Hepatocyte (in vitro differentiated cells): ENCODE results near the gene GDPD5. TPM values are rescaled to one million over a fixed set of nuclear protein-coding genes. Genes with fewer than 3 reads are reported as not detected.

Experiments
- DNase-seq: peaks from one replicate; pipeline ENCODE4 v3.0.0-alpha.2; 2016; ENCODE audit warnings: low spot score
- H2AFZ ChIP-seq: fragments of 200-600 bp; sonication (generic); 2 replicates; pipeline ENCODE4 v1.6.0; 2016; ENCODE audit warnings: antibody characterized with exemption, mild to moderate bottlenecking
- H3K27ac ChIP-seq: fragments of 200-600 bp; sonication (generic); 2 replicates; pipeline ENCODE4 v1.5.1; 2016; ENCODE audit warnings: mild to moderate bottlenecking
- H3K27me3 ChIP-seq: fragments of 200-600 bp; sonication (generic); 2 replicates; pipeline ENCODE4 v1.6.1; 2016
- H3K36me3 ChIP-seq: fragments of 200-600 bp; sonication (generic); replicated peaks from 2 replicates; pipeline ENCODE4 v1.5.1; 2016; ENCODE audit warnings: low read depth; ENCODE audit not compliant: insufficient read depth
- H3K4me1 ChIP-seq: fragments of 200-600 bp; sonication (generic); 2 replicates; pipeline ENCODE4 v1.5.1; 2016; ENCODE audit warnings: mild to moderate bottlenecking, moderate library complexity; ENCODE audit not compliant: insufficient read depth
- H3K4me2 ChIP-seq: fragments of 200-600 bp; sonication (generic); 2 replicates; pipeline ENCODE4 v1.6.0; 2016
- H3K4me3 ChIP-seq: fragments of 200-600 bp; sonication (generic); 2 replicates; pipeline ENCODE4 v1.5.1; 2016; ENCODE audit warnings: mild to moderate bottlenecking
- H3K79me2 ChIP-seq: fragments of 200-600 bp; sonication (generic); 2 replicates; pipeline ENCODE4 v1.6.0; 2017; ENCODE audit warnings: mild to moderate bottlenecking
- H3K9me2 ChIP-seq: fragments of 200-600 bp; sonication (generic); replicated peaks from 2 replicates; pipeline ENCODE4 v1.6.0; 2017; ENCODE audit warnings: mild to moderate bottlenecking; ENCODE audit not compliant: insufficient read depth
- H3K9me3 ChIP-seq: fragments of 200-600 bp; sonication (generic); 2 replicates; pipeline ENCODE4 v1.5.1; 2016; ENCODE audit warnings: low read depth, mild to moderate bottlenecking
- H4K20me1 ChIP-seq: fragments of 200-600 bp; sonication (generic); 2 replicates; pipeline ENCODE4 v1.6.0; 2016; ENCODE audit warnings: mild to moderate bottlenecking; ENCODE audit not compliant: insufficient read depth, poor library complexity, severe bottlenecking
- CTCF ChIP-seq: fragments of 200-600 bp; sonication (generic); IDR thresholded peaks from 2 replicates; pipeline ENCODE4 v1.5.1; 2016; ENCODE audit warnings: antibody characterized with exemption, mild to moderate bottlenecking; ENCODE audit not compliant: poor library complexity
- EZH2 ChIP-seq: fragments of 200-600 bp; sonication (generic); IDR thresholded peaks from 2 replicates; pipeline ENCODE4 v1.6.1; 2016; ENCODE audit warnings: antibody characterized with exemption, mild to moderate bottlenecking, borderline replicate concordance
- EZH2phosphoT487 ChIP-seq: fragments of 200-600 bp; sonication (generic); IDR thresholded peaks from one replicate; pipeline ENCODE4 v1.6.1; 2018; ENCODE audit warnings: antibody characterized with exemption, mild to moderate bottlenecking, low read depth, moderate library complexity; ENCODE audit not compliant: unreplicated experiment, severe bottlenecking
- WGBS: methylation state at CpG from one replicate; pipeline ENCODE4 v1.1.6; 2016; ENCODE audit warnings: low lambda C conversion rate; ENCODE audit errors: missing lambda C conversion rate; 5-methylcytosine and 5-hydroxymethylcytosine counted together
- polyA plus RNA-seq: library from polyadenylated mRNA; unstranded; fragments of >200 nt; fragmentation: Nextera tagmentation; extraction: Ambion mirVana; gene quantifications from 2 replicates; pipeline ENCODE4 v1.2.1, GENCODE V29; 2016
- total RNA-seq: library from RNA; depleted of rRNA; stranded (reverse); fragments of >200 nt; gene quantifications from 2 replicates; pipeline ENCODE4 v1.2.3, GENCODE V29; 2014

GDPD5 gene
- total and polyA plus RNA-seq, 2 experiments from 2014 or later = 5.2 to 8.9 TPM

DNA sequence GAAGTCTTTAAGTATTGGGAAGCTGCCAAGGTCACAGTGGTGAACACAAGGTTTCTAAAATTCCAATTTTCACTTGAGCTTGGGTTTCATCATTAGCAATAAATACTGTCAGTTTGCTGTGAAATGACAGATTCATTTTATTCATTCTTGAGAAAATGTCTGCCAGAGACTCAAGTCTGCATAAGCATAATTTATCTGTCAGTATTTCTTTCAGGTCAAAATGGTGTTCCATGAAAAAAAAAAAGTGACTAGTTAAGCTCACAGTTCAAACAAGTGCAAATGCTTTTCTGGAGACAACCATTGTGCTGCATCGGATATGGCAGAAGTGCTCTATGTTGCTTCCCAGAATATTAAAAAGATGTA, 8.1 kb upstream of the GDPD5 start:
- TF ChIP-seq CTCF = no peak
- no peak for TF ChIP-seq EZH2phosphoT487
- H3K27me3 ChIP-seq = no peaks in the 10 kb centered on the region
- no peak for DNase-seq
- no peak overlapping the region for H3K4me2 ChIP-seq
- no peak overlapping the region for H3K4me3 ChIP-seq
- no peak overlapping the region for H2AFZ ChIP-seq
- H3K4me1 ChIP-seq = no peaks in the 10 kb centered on the region
- H3K27ac ChIP-seq = peak overlapping the region; percentile 47
- no peaks in the 10 kb centered on the region for H3K79me2 ChIP-seq
- H3K9me3 ChIP-seq = no peaks in the 10 kb centered on the region
- no peaks in the 10 kb centered on the region for H3K9me2 ChIP-seq
- 68% methylated on average over 1 of the region's 1 CpG for WGBS
- no peaks in the 10 kb centered on the region for H4K20me1 ChIP-seq
- H3K36me3 ChIP-seq = no peaks in the 10 kb centered on the region

GRCh38 chr11:75532200-75533048, 6.7 kb upstream of the GDPD5 start:
- Histone ChIP-seq H4K20me1 (no peaks in the 10 kb centered on the region), H3K4me3 (no peak overlapping the region), H3K9me3 (no peaks in the 10 kb centered on the region), H3K4me2 (peak overlapping the region; percentile 53), H3K36me3 (no peaks in the 10 kb centered on the region), H2AFZ (no peak overlapping the region), H3K4me1 (no peaks in the 10 kb centered on the region), H3K27ac (no peak overlapping the region), H3K79me2 (no peaks in the 10 kb centered on the region), H3K9me2 (no peaks in the 10 kb centered on the region), H3K27me3 (no peaks in the 10 kb centered on the region)
- WGBS = 44% methylated on average over 7 of the region's 7 CpGs
- peak; percentile 78 for DNase-seq
- TF ChIP-seq CTCF = peak; percentile 97
- no peak for TF ChIP-seq EZH2

DNA sequence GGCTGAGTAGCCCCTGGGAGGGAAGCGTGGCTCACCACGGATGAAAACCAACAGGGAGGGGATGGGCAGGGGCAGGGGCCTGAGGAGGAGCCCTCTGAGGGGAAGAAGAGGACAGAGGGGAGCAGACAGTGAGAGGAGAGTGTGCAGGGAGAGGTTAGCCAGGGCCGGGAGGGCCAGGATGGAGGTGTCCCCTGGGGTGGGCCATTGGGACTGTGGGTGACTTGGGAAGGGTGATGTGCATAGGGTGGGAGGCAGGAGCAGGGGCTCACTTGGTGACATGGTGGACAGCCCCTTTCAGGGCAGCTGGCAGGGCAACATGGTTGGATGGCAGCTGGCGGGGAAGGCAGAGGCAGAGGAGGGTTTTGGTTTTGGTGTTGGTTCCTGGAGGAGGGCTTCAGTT, 5.6 kb upstream of the GDPD5 start:
- no peaks in the 10 kb centered on the region for H3K79me2 ChIP-seq
- no peaks in the 10 kb centered on the region for H3K27me3 ChIP-seq
- H3K36me3 ChIP-seq = no peaks in the 10 kb centered on the region
- no peak for TF ChIP-seq CTCF
- no peak for TF ChIP-seq EZH2
- TF ChIP-seq EZH2phosphoT487 = no peak
- no peak overlapping the region for H3K4me2 ChIP-seq
- DNase-seq = no peak
- no peak overlapping the region for H3K27ac ChIP-seq
- no peaks in the 10 kb centered on the region for H3K9me2 ChIP-seq
- WGBS = 95% methylated on average over 2 of the region's 4 CpGs
- no peaks in the 10 kb centered on the region for H3K9me3 ChIP-seq
- no peak overlapping the region for H3K4me3 ChIP-seq
- peaks cover 3% of the 10 kb centered on the region for H3K4me1 ChIP-seq
- no peaks in the 10 kb centered on the region for H4K20me1 ChIP-seq
- no peak overlapping the region for H2AFZ ChIP-seq
